GM13977 (cell line): ENCODE results near the gene ZNF593OS.

ENCODE experiments used
- DNase-seq: peaks from one replicate; pipeline ENCODE4 v3.0.0; 2012; ENCODE audit warnings: low spot score
- CTCF ChIP-seq: IDR thresholded peaks from 2 replicates; pipeline ENCODE4 v1.5.1; 2012; ENCODE audit warnings: mild to moderate bottlenecking, control low read depth; ENCODE audit not compliant: insufficient read depth; ENCODE audit errors: extremely low read depth, missing control alignments
- in situ Hi-C: fragments of 300-500 bp; cut with MboI; formaldehyde crosslinking; loops from one replicate; pipeline ENCODE4 v1.12.0; 2022; ENCODE audit warnings: low sequenced_read_pairs, low pct_unique_long_range_greater_than_20kb, mixed read lengths, inconsistent platforms; ENCODE audit not compliant: unreplicated experiment

The ZNF593OS gene

GRCh38 chr1:26171084-26172072 lies at the start of gene ZNF593OS:
Gene ZNF593OS, minus strand, starts transcription at chr1:26171832. Its CDS starts 171 bp downstream, at chr1:26171661.
- no peak for DNase-seq

GRCh38 chr1:26221094-26221493 lies 49.5 kb upstream of the ZNF593OS start:
- DNase-seq = no peak
- no peak for TF ChIP-seq CTCF
- in situ Hi-C loops = no loop called here

More at GRCh38 chr1:26171084-26172072, at the start of gene ZNF593OS:
- in situ Hi-C loops = no loop called here
- TF ChIP-seq CTCF = no peak

GRCh38 chr1:26220199-26220912 lies 48.7 kb upstream of the ZNF593OS start:
- no peak for TF ChIP-seq CTCF
- in situ Hi-C loops = no loop called here
- DNase-seq = no peak

DNA sequence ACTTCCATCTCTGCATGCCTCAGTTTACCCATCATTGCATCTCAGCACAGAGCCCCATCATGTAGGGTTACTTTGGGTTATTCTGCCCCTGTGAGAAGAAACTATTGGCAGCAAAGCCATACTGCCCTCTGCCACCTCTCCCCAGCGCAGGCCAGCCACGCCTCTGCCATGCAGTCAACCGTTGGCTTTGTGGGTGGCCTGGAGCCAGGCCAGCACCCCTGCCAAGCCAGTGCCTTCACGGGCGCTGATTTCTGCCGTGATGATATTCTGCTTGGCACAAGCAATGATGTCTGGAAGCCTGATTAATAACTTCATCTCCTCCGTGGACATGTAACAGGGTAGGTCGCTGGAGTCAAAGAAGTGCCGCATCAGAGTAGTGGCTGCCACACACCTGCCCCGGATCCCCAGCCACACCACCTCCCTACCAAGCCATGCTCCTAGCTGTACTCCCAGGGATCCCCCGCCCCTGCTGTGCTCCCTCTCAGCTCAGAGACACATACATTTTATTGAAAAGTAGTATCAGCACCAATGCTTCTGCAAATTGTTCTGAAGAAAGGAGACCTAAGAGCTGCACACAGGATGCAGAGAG lies 47.4 kb upstream of the ZNF593OS start:
- no peak for DNase-seq
- in situ Hi-C loops = no loop called here
- no peak for TF ChIP-seq CTCF

DNA sequence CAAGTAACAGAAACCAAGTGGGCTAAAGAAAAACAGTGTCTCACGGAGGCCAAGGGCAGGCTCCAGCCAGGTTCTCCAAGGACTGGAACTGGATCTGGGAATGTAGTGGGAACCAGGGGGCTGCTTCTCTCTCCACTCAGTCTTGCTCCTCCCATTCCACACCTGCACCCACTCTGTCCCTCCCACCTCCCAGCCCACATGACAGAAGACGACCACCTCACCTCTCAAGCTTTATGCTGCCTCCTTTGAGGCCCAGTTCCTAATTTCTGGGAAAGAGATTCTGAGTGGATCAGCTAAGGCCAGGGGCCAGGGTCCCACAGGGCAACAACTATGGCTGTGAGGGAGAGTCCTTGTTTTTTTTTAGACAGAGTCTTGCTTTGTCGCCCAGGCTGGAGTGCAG lies 43.6 kb upstream of the ZNF593OS start:
- in situ Hi-C loops = no loop called here
- no peak for DNase-seq
- TF ChIP-seq CTCF = no peak

DNA sequence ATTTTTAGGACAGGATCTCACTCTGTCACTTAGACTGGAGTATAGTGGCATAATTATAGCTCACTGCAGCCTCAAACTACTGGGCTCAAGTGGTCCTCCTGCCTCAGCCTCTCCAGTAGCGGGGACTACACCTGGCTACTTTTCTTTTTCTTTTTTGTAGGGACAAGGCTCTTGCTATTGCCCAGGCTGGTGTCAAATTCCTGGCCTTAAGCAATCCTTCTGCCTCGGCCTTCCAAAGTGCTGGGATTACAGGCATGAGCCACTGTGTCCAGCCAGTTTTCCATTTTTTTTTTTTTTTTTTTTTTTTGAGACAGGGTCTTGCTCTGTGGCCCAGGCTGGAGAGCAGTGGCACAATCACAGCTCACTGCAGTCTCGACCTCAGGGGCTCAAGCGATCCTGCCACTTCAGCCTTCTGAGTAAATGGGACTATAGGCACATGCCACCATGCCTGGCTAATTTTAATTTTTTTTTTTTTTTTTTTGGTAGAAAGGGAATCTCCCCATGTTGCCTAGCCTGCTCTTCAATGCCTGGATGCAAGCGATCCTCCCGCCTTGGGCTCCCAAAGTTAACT lies 41.8 kb upstream of the ZNF593OS start:
- DNase-seq = no peak
- TF ChIP-seq CTCF = no peak

More for the DNA sequence above, 41.8 kb upstream of the ZNF593OS start:
- in situ Hi-C loops = no loop called here
